Measurements from ENCODE around the gene OR5C1. TPM values are rescaled to one million over a fixed set of nuclear protein-coding genes. Genes with fewer than 3 reads are reported as not detected.

Gene OR5C1
- total RNA-seq, 2 experiments from 2014 or later: not detected

DNA sequence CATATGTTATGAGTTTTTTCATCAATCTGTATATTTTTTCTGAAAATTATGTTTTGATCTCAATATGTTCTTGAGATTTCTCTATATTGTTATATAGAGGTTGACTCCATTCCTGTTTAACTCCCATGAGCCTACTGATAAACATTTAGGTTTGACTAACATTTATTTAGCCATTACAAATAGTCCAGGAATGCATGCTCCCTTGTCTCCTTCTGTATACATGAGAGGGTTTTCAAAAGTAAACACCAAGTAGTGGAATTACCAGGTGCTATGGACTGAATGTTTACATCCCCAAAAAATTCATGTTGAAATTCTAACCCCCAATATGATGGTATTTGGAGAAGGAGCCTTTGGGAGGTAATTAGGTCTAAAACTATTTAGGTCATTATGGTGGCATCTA is 3.5 kb upstream of the OR5C1 start:
- ChIA-PET POLR2A (interaction anchor here (0.7 kb wide), 1 partner anchor 607 kb away, joined by 3 read pairs; no protein-coding TSS in a partner anchor), CTCF (ENCODE audit: unreplicated experiment) (no interaction called here)
- BruUV-seq (replicated peaks): no TSS peak
- no peaks in the 10 kb centered on the region for H4K20me1 ChIP-seq (ENCODE audit: insufficient read depth, low read length)
- TF ChIP-seq, protein P1, sequence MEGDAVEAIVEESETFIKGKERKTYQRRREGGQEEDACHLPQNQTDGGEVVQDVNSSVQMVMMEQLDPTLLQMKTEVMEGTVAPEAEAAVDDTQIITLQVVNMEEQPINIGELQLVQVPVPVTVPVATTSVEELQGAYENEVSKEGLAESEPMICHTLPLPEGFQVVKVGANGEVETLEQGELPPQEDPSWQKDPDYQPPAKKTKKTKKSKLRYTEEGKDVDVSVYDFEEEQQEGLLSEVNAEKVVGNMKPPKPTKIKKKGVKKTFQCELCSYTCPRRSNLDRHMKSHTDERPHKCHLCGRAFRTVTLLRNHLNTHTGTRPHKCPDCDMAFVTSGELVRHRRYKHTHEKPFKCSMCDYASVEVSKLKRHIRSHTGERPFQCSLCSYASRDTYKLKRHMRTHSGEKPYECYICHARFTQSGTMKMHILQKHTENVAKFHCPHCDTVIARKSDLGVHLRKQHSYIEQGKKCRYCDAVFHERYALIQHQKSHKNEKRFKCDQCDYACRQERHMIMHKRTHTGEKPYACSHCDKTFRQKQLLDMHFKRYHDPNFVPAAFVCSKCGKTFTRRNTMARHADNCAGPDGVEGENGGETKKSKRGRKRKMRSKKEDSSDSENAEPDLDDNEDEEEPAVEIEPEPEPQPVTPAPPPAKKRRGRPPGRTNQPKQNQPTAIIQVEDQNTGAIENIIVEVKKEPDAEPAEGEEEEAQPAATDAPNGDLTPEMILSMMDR (conservative IDR thresholded peaks at IDR 0.05; ENCODE audit: low read length): no peak
- no peak for TF ChIP-seq EZH2phosphoT487 (IDR thresholded peaks at IDR 0.05; ENCODE audit: borderline replicate concordance, low read depth, low read length)
- intact Hi-C loops (cut with micrococcal nuclease; ENCODE audit: unreplicated experiment): no loop called here
- no peaks in the 10 kb centered on the region for H3K9me2 ChIP-seq (ENCODE audit: insufficient read depth, low read length)
- H3K4me3 ChIP-seq (ENCODE audit: low read depth, low read length, poor library complexity, severe bottlenecking): no peak overlapping the region
- H2AFZ ChIP-seq (ENCODE audit: low read length): no peak overlapping the region
- no peaks in the 10 kb centered on the region for H3K9me3 ChIP-seq (ENCODE audit: low read length)
- H3K4me1 ChIP-seq (ENCODE audit: insufficient read depth, low read length, poor library complexity, severe bottlenecking): no peaks in the 10 kb centered on the region
- H3K79me2 ChIP-seq (ENCODE audit: insufficient read depth, low read depth, low read length): no peaks in the 10 kb centered on the region
- H3K36me3 ChIP-seq (ENCODE audit: insufficient read depth, low read length): no peaks in the 10 kb centered on the region
- no peak overlapping the region for H3K27ac ChIP-seq (ENCODE audit: low read depth, low read length, poor library complexity, severe bottlenecking)
- no peak for DNase-seq (ENCODE audit: low spot score)
- H3K4me2 ChIP-seq (ENCODE audit: low read length): no peak overlapping the region

DNA sequence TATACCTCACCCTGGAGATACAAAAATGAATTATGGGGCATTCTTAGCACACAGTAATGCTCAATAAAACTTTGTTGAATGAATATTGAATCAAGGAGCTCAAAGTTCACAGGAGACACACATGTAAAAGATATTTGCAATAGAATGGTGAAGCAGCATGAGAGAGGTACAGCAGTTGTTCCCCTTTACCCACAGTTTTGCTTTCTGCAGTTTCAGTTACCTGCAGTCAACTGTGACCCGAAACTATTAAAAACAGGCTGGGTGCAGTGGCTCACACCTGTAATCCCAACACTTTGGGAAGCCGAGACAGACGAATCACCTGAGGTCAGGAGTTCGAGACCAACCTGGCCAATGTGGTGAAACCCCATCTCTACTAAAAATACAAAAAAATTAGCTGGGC is 2.4 kb upstream of the OR5C1 start:
- CTCF ChIA-PET (ENCODE audit: unreplicated experiment): no interaction called here
- Histone ChIP-seq H3K4me1 (ENCODE audit: insufficient read depth, low read length, poor library complexity, severe bottlenecking) (no peaks in the 10 kb centered on the region), H4K20me1 (ENCODE audit: insufficient read depth, low read length) (no peaks in the 10 kb centered on the region), H3K9me3 (ENCODE audit: low read length) (no peaks in the 10 kb centered on the region), H2AFZ (ENCODE audit: low read length) (no peak overlapping the region), H3K9me2 (ENCODE audit: insufficient read depth, low read length) (no peaks in the 10 kb centered on the region), H3K36me3 (ENCODE audit: insufficient read depth, low read length) (no peaks in the 10 kb centered on the region), H3K4me2 (ENCODE audit: low read length) (no peak overlapping the region), H3K4me3 (ENCODE audit: low read depth, low read length, poor library complexity, severe bottlenecking) (no peak overlapping the region), H3K79me2 (ENCODE audit: insufficient read depth, low read depth, low read length) (no peaks in the 10 kb centered on the region), H3K27ac (ENCODE audit: low read depth, low read length, poor library complexity, severe bottlenecking) (no peak overlapping the region)
- BruUV-seq (replicated peaks): no TSS peak
- TF ChIP-seq EZH2phosphoT487 (IDR thresholded peaks at IDR 0.05; ENCODE audit: borderline replicate concordance, low read depth, low read length): no peak
- TF ChIP-seq, protein P1 (conservative IDR thresholded peaks at IDR 0.05; ENCODE audit: low read length): no peak
- intact Hi-C loops (cut with micrococcal nuclease; ENCODE audit: unreplicated experiment): no loop called here
- DNase-seq (ENCODE audit: low spot score): no peak
- POLR2A ChIA-PET: interaction anchor here (0.5 kb wide), 1 partner anchor 539 kb away, joined by 3 read pairs; no protein-coding TSS in a partner anchor

DNA sequence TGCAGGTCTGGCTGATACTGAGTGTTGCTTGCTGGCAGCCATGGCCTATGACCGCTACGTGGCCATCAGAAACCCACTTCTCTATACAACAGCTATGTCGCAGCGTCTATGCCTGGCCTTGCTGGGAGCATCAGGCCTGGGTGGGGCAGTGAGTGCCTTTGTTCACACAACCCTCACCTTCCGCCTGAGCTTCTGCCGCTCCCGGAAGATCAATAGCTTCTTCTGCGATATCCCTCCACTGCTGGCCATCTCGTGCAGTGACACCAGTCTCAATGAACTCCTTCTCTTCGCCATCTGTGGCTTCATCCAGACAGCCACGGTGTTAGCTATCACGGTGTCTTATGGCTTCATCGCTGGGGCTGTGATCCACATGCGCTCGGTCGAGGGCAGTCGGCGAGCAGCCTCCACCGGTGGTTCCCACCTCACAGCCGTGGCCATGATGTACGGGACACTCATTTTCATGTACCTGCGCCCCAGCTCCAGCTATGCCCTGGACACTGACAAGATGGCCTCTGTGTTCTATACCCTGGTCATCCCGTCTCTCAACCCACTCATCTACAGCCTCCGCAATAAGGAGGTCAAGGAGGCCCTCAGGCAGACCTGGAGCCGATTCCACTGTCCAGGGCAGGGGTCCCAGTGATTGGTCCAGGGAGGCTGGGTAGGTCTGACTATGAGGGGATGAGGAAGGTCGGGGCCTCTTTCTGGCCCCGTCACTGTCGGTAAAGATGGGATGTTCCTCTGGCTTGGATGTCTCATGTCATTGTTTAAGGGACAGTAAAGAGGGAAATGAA is 718 bp downstream of the OR5C1 start:
- no peaks in the 10 kb centered on the region for H3K9me3 ChIP-seq (ENCODE audit: low read length)
- intact Hi-C loops (cut with micrococcal nuclease; ENCODE audit: unreplicated experiment): no loop called here
- no peaks in the 10 kb centered on the region for H3K4me1 ChIP-seq (ENCODE audit: insufficient read depth, low read length, poor library complexity, severe bottlenecking)
- H3K9me2 ChIP-seq (ENCODE audit: insufficient read depth, low read length): no peaks in the 10 kb centered on the region
- DNase-seq (ENCODE audit: low spot score): no peak
- no peaks in the 10 kb centered on the region for H4K20me1 ChIP-seq (ENCODE audit: insufficient read depth, low read length)
- H3K79me2 ChIP-seq (ENCODE audit: insufficient read depth, low read depth, low read length): no peaks in the 10 kb centered on the region
- H3K4me2 ChIP-seq (ENCODE audit: low read length): no peak overlapping the region
- no peak overlapping the region for H2AFZ ChIP-seq (ENCODE audit: low read length)
- no peak overlapping the region for H3K27ac ChIP-seq (ENCODE audit: low read depth, low read length, poor library complexity, severe bottlenecking)
- ChIA-PET CTCF (ENCODE audit: unreplicated experiment) (no interaction called here), POLR2A (no interaction called here)
- no peak overlapping the region for H3K4me3 ChIP-seq (ENCODE audit: low read depth, low read length, poor library complexity, severe bottlenecking)
- H3K36me3 ChIP-seq (ENCODE audit: insufficient read depth, low read length): no peaks in the 10 kb centered on the region
- no TSS peak for BruUV-seq (replicated peaks)
- TF ChIP-seq EZH2phosphoT487 (IDR thresholded peaks at IDR 0.05; ENCODE audit: borderline replicate concordance, low read depth, low read length): no peak
- TF ChIP-seq, protein P1 (conservative IDR thresholded peaks at IDR 0.05; ENCODE audit: low read length): no peak
